Vagina (tissue), 2 donors: ENCODE data around the gene RSF1.

Experiments used
- POLR2A ChIP-seq, 2 donors: fragments of 450-650 bp; IDR thresholded peaks; one replicate each; pipeline ENCODE4 v1.6.1; 2017; ENCODE audit warnings: antibody characterized with exemption in 2 of 2, mild to moderate bottlenecking in 2 of 2, moderate library complexity in 2 of 2
- POLR2AphosphoS5 ChIP-seq, 2 donors: sonication (generic); formaldehyde crosslinking; IDR thresholded peaks; one replicate each; pipeline ENCODE4 v1.9.0; 2017; ENCODE audit warnings: antibody characterized with exemption in 2 of 2, mild to moderate bottlenecking in 2 of 2, low read depth in 1 of 2; ENCODE audit not compliant: insufficient read depth in 1 of 2
- TF ChIP-seq, protein P1 (sequence below), 3 experiments: fragments of 450-650 bp in 2 of 3; fragments of 200-600 bp in 1 of 3; sonication (generic) in 1 of 3; IDR thresholded peaks; one replicate each; pipeline ENCODE4 v1.5.1; 2017 to 2019; ENCODE audit warnings: antibody characterized with exemption in 3 of 3, mild to moderate bottlenecking in 2 of 3, moderate library complexity in 2 of 3

DNA sequence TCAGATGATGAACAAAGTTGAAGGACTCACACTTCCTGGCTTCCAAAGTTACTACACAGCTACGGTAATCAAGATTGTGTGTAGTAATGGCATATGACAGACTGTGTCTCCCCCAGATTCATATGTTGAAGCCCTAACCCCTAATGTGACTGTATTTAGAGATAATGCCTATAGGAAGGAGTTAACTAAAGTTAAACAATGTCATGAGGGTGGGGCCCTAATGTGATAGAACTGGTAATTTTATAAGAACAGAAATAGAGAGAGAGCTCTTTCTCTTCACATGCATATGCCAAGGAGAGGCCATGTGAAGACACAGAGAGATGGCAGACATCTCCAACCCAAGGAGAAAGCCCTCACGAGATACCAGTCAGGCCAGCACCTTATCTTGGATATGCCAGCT lies 8.4 kb upstream of the RSF1 start:
- TF ChIP-seq POLR2AphosphoS5 (IDR thresholded peaks at IDR 0.05; ENCODE audit: insufficient read depth in 1 of 2, low read depth in 1 of 2), result no peak
- no peak for TF ChIP-seq POLR2A (IDR thresholded peaks at IDR 0.05)
- TF ChIP-seq, protein P1, sequence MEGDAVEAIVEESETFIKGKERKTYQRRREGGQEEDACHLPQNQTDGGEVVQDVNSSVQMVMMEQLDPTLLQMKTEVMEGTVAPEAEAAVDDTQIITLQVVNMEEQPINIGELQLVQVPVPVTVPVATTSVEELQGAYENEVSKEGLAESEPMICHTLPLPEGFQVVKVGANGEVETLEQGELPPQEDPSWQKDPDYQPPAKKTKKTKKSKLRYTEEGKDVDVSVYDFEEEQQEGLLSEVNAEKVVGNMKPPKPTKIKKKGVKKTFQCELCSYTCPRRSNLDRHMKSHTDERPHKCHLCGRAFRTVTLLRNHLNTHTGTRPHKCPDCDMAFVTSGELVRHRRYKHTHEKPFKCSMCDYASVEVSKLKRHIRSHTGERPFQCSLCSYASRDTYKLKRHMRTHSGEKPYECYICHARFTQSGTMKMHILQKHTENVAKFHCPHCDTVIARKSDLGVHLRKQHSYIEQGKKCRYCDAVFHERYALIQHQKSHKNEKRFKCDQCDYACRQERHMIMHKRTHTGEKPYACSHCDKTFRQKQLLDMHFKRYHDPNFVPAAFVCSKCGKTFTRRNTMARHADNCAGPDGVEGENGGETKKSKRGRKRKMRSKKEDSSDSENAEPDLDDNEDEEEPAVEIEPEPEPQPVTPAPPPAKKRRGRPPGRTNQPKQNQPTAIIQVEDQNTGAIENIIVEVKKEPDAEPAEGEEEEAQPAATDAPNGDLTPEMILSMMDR (IDR thresholded peaks at IDR 0.05), result no peak
